Lower leg skin (tissue), 4 donors: Measurements from ENCODE around the gene LAMB4. TPM values are rescaled to one million over a fixed set of nuclear protein-coding genes. Genes with fewer than 3 reads are reported as not detected.

Experiments used
- DNase-seq, 2 donors: peaks; one replicate each; pipeline ENCODE4 v3.0.0-alpha.2; 2019; ENCODE audit warnings: low spot score in 2 of 2
- H3K4me3 ChIP-seq: fragments of 200-600 bp; sonication (generic); 2 replicates; pipeline ENCODE4 v1.5.1; 2017; ENCODE audit warnings: mild to moderate bottlenecking, low read depth; ENCODE audit not compliant: poor library complexity, severe bottlenecking
- POLR2A ChIP-seq, 2 donors: fragments of 450-650 bp; IDR thresholded peaks; one replicate each; pipeline ENCODE4 v1.6.1; 2016 to 2017; ENCODE audit warnings: antibody characterized with exemption in 2 of 2, mild to moderate bottlenecking in 1 of 2, moderate library complexity in 1 of 2
- WGBS, 2 donors: methylation state at CpG; one replicate each; pipeline ENCODE4 v1.1.5; 2018; 5-methylcytosine and 5-hydroxymethylcytosine counted together
- intact Hi-C: fragments of 100-400 bp; cut with DNase I; formaldehyde crosslinking; loops from one replicate; pipeline ENCODE4 v1.15.0; 2023; ENCODE audit warnings: low total_unique reads
- total RNA-seq, 4 donors: library from RNA; depleted of rRNA; stranded (reverse); fragments of >200 nt; gene quantifications; one replicate each; pipeline ENCODE4 v1.1.0, GENCODE V29; 2016
- TF ChIP-seq, protein P1 (sequence below), 3 donors: fragments of 450-650 bp; IDR thresholded peaks; one replicate each; pipeline ENCODE4 v1.5.1; 2016; ENCODE audit warnings: antibody characterized with exemption in 3 of 3, mild to moderate bottlenecking in 3 of 3, moderate library complexity in 2 of 3

LAMB4 gene
- total RNA-seq, 4 donors from 2014 or later, result 125 to 306 (median 156) TPM

DNA sequence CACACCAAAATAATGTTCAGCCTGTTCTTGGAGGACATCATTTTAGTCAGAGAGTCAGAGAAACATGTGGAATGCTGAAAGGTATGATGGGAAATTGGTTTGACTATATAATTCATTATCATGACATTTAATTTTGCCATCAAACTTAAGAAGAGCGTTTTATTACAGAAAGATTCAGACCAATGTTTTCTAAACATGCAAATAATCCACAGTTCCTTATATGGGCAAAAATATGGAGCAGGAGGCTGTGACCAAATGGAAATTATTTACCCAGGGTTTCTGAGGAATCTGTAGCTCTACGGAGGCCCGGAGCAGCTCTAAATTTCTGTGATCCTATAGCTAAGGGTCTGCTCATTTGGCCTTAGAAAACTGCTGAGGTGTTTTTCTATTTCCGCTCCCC, 33.2 kb downstream of the LAMB4 start:
- 86 to 90% methylated on average over 4 of the region's 4 CpGs for WGBS, 2 donors
- no peak overlapping the region for H3K4me3 ChIP-seq
- intact Hi-C loops, result no loop called here
- no peak for DNase-seq
- TF ChIP-seq POLR2A (IDR thresholded peaks at IDR 0.05), result no peak
- TF ChIP-seq, protein P1, sequence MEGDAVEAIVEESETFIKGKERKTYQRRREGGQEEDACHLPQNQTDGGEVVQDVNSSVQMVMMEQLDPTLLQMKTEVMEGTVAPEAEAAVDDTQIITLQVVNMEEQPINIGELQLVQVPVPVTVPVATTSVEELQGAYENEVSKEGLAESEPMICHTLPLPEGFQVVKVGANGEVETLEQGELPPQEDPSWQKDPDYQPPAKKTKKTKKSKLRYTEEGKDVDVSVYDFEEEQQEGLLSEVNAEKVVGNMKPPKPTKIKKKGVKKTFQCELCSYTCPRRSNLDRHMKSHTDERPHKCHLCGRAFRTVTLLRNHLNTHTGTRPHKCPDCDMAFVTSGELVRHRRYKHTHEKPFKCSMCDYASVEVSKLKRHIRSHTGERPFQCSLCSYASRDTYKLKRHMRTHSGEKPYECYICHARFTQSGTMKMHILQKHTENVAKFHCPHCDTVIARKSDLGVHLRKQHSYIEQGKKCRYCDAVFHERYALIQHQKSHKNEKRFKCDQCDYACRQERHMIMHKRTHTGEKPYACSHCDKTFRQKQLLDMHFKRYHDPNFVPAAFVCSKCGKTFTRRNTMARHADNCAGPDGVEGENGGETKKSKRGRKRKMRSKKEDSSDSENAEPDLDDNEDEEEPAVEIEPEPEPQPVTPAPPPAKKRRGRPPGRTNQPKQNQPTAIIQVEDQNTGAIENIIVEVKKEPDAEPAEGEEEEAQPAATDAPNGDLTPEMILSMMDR (IDR thresholded peaks at IDR 0.05), result no peak

DNA sequence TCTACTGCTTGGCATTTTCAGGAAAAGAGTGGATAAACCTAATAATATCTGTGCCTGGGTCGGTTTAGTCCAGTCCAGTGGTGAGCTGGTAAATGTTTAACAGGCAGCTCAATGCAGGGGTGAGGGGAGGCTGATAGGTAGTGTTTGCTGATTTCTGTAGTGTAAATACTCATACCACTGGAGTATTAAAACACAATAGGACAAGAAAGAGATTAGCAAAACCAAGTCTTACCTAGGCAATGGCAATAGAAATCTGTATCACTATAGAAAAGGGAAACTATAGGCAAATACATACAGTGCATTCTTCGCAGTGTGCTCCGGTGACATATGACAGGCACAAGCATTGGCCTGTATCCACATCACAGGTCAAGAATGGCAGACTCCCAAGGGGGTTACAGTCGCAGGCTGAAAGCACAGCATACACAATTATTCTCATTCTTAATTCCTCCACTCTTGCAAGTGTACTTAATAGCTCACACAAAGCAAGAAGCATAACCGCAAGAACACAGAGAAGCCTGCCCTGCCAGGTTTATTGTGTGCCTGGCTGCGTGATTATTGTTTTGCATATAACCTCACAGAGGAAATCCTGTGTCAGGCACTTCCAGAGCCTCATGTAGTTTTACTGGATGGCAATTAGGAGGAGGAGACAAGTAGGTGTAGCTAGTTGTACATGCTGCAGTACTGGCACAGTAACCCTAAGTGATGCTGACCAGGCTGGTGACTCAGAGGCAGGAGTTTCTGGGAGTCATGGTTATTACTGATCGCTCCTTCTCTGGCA, 35.0 kb downstream of the LAMB4 start:
- WGBS, 2 donors, result 42 to 55% methylated on average over 7 of the region's 7 CpGs
- TF ChIP-seq, protein P1 (IDR thresholded peaks at IDR 0.05), result no peak
- TF ChIP-seq POLR2A (IDR thresholded peaks at IDR 0.05), result no peak
- peak in 1 of 2 donors; percentile 78 for DNase-seq
- no peak overlapping the region for H3K4me3 ChIP-seq
- intact Hi-C loops, result no loop called here

DNA sequence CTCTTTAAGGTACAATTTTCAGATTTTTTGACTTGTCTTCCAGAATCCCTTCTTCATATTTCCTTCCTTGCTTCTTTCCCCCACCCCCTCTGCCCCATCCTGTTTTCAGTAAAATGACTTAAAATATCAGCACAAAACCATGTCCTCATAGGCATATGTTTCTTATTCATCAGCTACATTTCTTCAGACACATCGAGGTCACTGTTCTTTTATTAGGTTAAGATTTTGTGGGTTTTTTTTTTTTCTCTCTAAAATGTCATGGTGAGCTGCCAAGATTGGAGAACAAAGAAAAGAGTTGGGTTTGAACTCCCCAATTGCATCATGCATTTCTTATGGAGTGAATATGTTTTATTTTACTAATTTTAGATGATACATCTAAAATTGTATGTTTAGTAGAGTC, 35.8 kb downstream of the LAMB4 start:
- TF ChIP-seq, protein P1 (IDR thresholded peaks at IDR 0.05), result no peak
- no peak for TF ChIP-seq POLR2A (IDR thresholded peaks at IDR 0.05)
- H3K4me3 ChIP-seq, result no peak overlapping the region
- 21 to 31% methylated on average over 1 of the region's 1 CpG for whole genome bisulfite sequencing, 2 donors
- DNase-seq, result no peak
- intact Hi-C loops, result no loop called here

DNA sequence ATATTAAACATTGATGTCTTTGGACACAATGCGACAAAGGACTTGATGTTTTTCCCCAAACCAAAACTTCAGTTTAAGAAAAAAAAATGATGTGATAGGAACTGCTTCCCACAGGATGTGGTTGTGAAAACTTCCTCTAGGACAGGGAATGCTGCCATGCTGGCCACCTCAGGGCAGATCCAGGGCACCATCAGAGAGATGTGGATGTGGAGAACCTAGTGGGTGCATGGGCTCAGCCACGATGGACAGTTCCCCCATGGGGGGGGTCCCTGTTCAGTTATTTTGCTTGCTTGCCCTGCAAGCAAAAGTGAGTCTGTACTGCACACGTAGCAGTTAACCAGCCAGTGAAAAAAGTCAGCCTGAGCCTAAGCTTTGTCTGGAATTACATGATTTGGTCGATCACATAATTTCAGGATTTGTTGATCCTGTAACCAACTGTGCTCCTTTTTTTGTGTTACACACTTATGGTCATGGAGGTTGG, 36.3 kb downstream of the LAMB4 start:
- no peak overlapping the region for H3K4me3 ChIP-seq
- TF ChIP-seq POLR2A (IDR thresholded peaks at IDR 0.05), result no peak
- TF ChIP-seq, protein P1 (IDR thresholded peaks at IDR 0.05), result no peak
- WGBS, 2 donors, result 55% methylated on average over 4 of the region's 4 CpGs
- no peak for DNase-seq
- intact Hi-C loops, result no loop called here

DNA sequence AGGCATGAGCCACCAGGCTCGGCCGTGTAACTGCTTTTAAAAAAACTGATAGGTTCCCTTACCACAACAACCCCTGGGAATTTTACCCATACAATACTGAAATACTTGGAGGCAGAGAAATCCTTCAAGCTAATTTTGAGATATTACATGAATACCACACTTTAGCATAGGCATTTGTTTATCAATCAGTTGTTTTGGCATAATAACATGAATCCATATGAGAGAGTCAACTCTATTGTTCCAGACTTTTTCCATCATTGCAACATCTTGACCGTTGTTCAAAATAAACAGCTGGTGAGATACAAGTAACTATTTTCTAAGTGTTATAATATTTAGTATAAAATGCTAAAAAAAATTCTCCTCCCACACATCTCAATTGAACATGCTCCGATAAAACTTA, 36.8 kb downstream of the LAMB4 start:
- intact Hi-C loops, result no loop called here
- no peak overlapping the region for H3K4me3 ChIP-seq
- no peak for DNase-seq
- TF ChIP-seq POLR2A (IDR thresholded peaks at IDR 0.05), result no peak
- TF ChIP-seq, protein P1 (IDR thresholded peaks at IDR 0.05), result no peak
- 76 to 77% methylated on average over 4 of the region's 4 CpGs for WGBS, 2 donors

DNA sequence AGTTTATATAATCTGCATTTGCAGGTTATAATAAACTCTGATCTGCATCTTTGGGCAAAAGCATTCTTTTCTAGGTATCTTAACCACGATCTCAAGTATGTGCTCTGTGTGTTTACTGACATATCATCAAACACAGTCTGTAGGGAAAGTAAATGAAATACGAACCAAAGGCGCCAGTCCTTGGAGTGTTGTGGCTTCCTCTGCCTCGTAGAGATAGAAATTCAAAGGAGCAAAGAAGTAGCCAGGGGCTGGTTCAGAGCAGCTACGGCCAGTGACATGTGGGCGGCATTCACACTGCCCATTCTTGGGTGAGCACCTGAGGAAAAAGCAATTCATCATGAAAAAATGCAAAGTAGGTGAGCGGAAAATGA, 38.7 kb downstream of the LAMB4 start:
- TF ChIP-seq, protein P1 (IDR thresholded peaks at IDR 0.05), result no peak
- no peak for TF ChIP-seq POLR2A (IDR thresholded peaks at IDR 0.05)
- 88 to 91% methylated on average over 7 of the region's 7 CpGs for WGBS, 2 donors
- intact Hi-C loops, result no loop called here
- no peak overlapping the region for H3K4me3 ChIP-seq
- no peak for DNase-seq
